HepG2 (cell line): ENCODE results near the gene CORO7. TPM values are rescaled to one million over a fixed set of nuclear protein-coding genes. Genes with fewer than 3 reads are reported as not detected.
A peak's percentile ranks its signal among the peaks of the same experiment; 100 is the strongest.

Experiments used
- ARID4A ChIP-seq: sonication (generic); formaldehyde crosslinking; IDR thresholded peaks from 2 replicates; pipeline ENCODE4 v1.5.0; 2020; ENCODE audit warnings: mild to moderate bottlenecking, missing genetic modification reagents, borderline replicate concordance
- CENPX ChIP-seq: sonication (generic); formaldehyde crosslinking; IDR thresholded peaks from 2 replicates; pipeline ENCODE4 v1.9.0; 2021; ENCODE audit warnings: mild to moderate bottlenecking, missing genetic modification reagents, moderate library complexity
- DMAP1 ChIP-seq: IDR thresholded peaks from 2 replicates; pipeline ENCODE4 v1.6.1; 2016
- GABPA ChIP-seq, 2 experiments: IDR thresholded peaks; 2 replicates each; pipeline ENCODE4 v1.6.1; 2011 to 2016; ENCODE audit warnings: low read depth in 2 of 2, low read length in 1 of 2, missing biosample characterization in 1 of 2, missing genetic modification characterization in 1 of 2
- GABPB1 ChIP-seq: IDR thresholded peaks from 2 replicates; pipeline ENCODE4 v1.6.1; 2016; ENCODE audit warnings: mild to moderate bottlenecking, missing genetic modification reagents, moderate library complexity, missing compliant biosample characterization
- HDAC1 ChIP-seq: sonication (generic); formaldehyde crosslinking; IDR thresholded peaks from 2 replicates; pipeline ENCODE4 v1.5.1; 2020; ENCODE audit warnings: mild to moderate bottlenecking, missing genetic modification reagents
- KLF6 ChIP-seq: IDR thresholded peaks from 2 replicates; pipeline ENCODE4 v1.8.0; 2016; ENCODE audit warnings: missing biosample characterization, missing genetic modification reagents
- MXI1 ChIP-seq: IDR thresholded peaks from 3 replicates; pipeline ENCODE4 v1.6.1; 2012; ENCODE audit warnings: low read depth, low read length, inconsistent platforms, borderline replicate concordance
- SP2 ChIP-seq: sonication (generic); formaldehyde crosslinking; IDR thresholded peaks from 2 replicates; pipeline ENCODE4 v1.5.1; 2020; ENCODE audit warnings: mild to moderate bottlenecking, missing genetic modification reagents
- TARDBP ChIP-seq: sonication (generic); formaldehyde crosslinking; IDR thresholded peaks from 2 replicates; pipeline ENCODE4 v1.8.0; 2022; ENCODE audit warnings: mild to moderate bottlenecking, missing genetic modification reagents
- USF2 ChIP-seq, 2 experiments: sonication (generic) in 1 of 2; formaldehyde crosslinking in 1 of 2; IDR thresholded peaks; 2 replicates each; pipeline versions ENCODE4 v1.5.1 to v1.6.1; 2011 to 2020; ENCODE audit warnings: borderline replicate concordance in 1 of 2, low read depth in 1 of 2, low read length in 1 of 2, mild to moderate bottlenecking in 1 of 2, missing genetic modification reagents in 1 of 2, moderate library complexity in 1 of 2
- ZFP91 ChIP-seq: sonication (generic); formaldehyde crosslinking; IDR thresholded peaks from 2 replicates; pipeline ENCODE4 v1.9.0; 2022; ENCODE audit warnings: missing genetic modification reagents, mild to moderate bottlenecking, borderline replicate concordance
- ZMAT3 ChIP-seq: sonication (generic); formaldehyde crosslinking; conservative IDR thresholded peaks from 2 replicates; pipeline ENCODE4 v1.7.0; 2021; ENCODE audit warnings: missing genetic modification reagents
- ZNF34 ChIP-seq: sonication (generic); formaldehyde crosslinking; IDR thresholded peaks from 2 replicates; pipeline ENCODE4 v1.4.0; 2020; ENCODE audit warnings: mild to moderate bottlenecking, missing genetic modification reagents, borderline replicate concordance
- ZNF770 ChIP-seq: sonication (generic); formaldehyde crosslinking; IDR thresholded peaks from 2 replicates; pipeline ENCODE4 v1.5.0; 2020; ENCODE audit warnings: mild to moderate bottlenecking, missing genetic modification reagents
- ZSCAN21 ChIP-seq: sonication (generic); formaldehyde crosslinking; IDR thresholded peaks from 2 replicates; pipeline ENCODE4 v1.8.0; 2022; ENCODE audit warnings: mild to moderate bottlenecking, missing genetic modification reagents, moderate library complexity, borderline replicate concordance
- polyA plus RNA-seq, 8 experiments: library from polyadenylated mRNA; depleted of rRNA in 3 of 8; stranded (reverse) in 7 of 8; unstranded in 1 of 8; fragments of >200 nt; fragmentation: Illumina TruSeq in 4 of 8; extraction: Trizol in 4 of 8; gene quantifications; 2 replicates each; pipeline versions ENCODE4 v1.2.1 to v1.2.3, GENCODE V29; 2011 to 2016; ENCODE audit warnings: low read depth in 4 of 8, missing spikeins in 1 of 8, mixed read lengths in 1 of 8; ENCODE audit not compliant: insufficient read depth in 1 of 8
- total RNA-seq, 5 experiments: library from RNA; depleted of rRNA; stranded (reverse); fragments of >200 nt; fragmentation: Illumina TruSeq; extraction: Trizol; gene quantifications; 2 replicates each; pipeline ENCODE4 v1.2.3, GENCODE V29; 2016; ENCODE audit warnings: low read depth in 1 of 5

CORO7 gene
- total and polyA plus RNA-seq, 2 of the 13 experiments (the other 11 are each of a cell fraction or from before 2014, with no cell fraction given) = 9.9 to 14.3 TPM

- peak; percentile 78 for TF ChIP-seq ARID4A (CRISPR knock-in tag)
- TF ChIP-seq GABPA (IDR thresholded peaks at IDR 0.05; ENCODE audit: low read depth, low read length) = 0 out of 2 replicates have a peak, but pooled peaks have one; percentile 25
- TF ChIP-seq GABPA (CRISPR knock-in tag; IDR thresholded peaks at IDR 0.05; ENCODE audit: low read depth) = no peak
- peak; percentile 68; the same call in 1 of the 2 replicates for TF ChIP-seq ZFP91 (CRISPR knock-in tag)
- TF ChIP-seq ZMAT3 (CRISPR knock-in tag) = no peak
- peak; percentile 41; the same call in 1 of the 2 replicates for TF ChIP-seq GABPB1 (CRISPR knock-in tag)
- no peak for TF ChIP-seq CENPX
- peak; percentile 81; the same call in 2 of the 3 replicates for TF ChIP-seq MXI1
- TF ChIP-seq TARDBP (CRISPR knock-in tag) = no peak
- TF ChIP-seq ZSCAN21 = 0 out of 2 replicates have a peak, but pooled peaks have one; percentile 24
- TF ChIP-seq DMAP1 (CRISPR knock-in tag) = peak; percentile 30; the same call in 1 of the 2 replicates
- no peak for TF ChIP-seq ZNF770 (CRISPR knock-in tag)
- peak; percentile 84 for TF ChIP-seq USF2 (IDR thresholded peaks at IDR 0.05; ENCODE audit: low read depth, low read length)
- peak; percentile 94; the same call in 1 of the 2 replicates for TF ChIP-seq USF2 (CRISPR knock-in tag; IDR thresholded peaks at IDR 0.05; ENCODE audit: borderline replicate concordance)
- TF ChIP-seq ZNF34 (CRISPR knock-in tag) = no peak
- TF ChIP-seq HDAC1 = peak; percentile 79
- TF ChIP-seq SP2 (CRISPR knock-in tag) = peak; percentile 88
- TF ChIP-seq KLF6 (CRISPR knock-in tag) = 0 out of 2 replicates have a peak, but pooled peaks have one; percentile 30
Measured at GRCh38 chr16:4416200-4417032, at the start of gene CORO7 (continued).
